Neutrophil (primary cell): Measurements from ENCODE around the gene DCAF4.

Experiments
- H3K27ac ChIP-seq: fragments of 200-600 bp; sonication (generic); 2 replicates; pipeline ENCODE4 v1.5.1; 2016; ENCODE audit warnings: mild to moderate bottlenecking, moderate library complexity
- H3K27me3 ChIP-seq: fragments of 200-600 bp; sonication (generic); 2 replicates; pipeline ENCODE4 v1.6.0; 2016; ENCODE audit warnings: mild to moderate bottlenecking
- H3K36me3 ChIP-seq: fragments of 200-600 bp; sonication (generic); 2 replicates; pipeline ENCODE4 v1.5.1; 2017
- H3K4me1 ChIP-seq, 2 experiments: fragments of 200-600 bp in 1 of 2; sonication (generic) in 1 of 2; 1 replicate in 1 of 2; 2 replicates in 1 of 2; pipeline versions ENCODE4 v1.5.1 to v1.6.1; 2013 to 2016; ENCODE audit warnings: low read depth in 1 of 2, low read length in 1 of 2, mild to moderate bottlenecking in 1 of 2, moderate library complexity in 1 of 2; ENCODE audit not compliant: control insufficient read depth in 1 of 2, insufficient read depth in 1 of 2
- H3K4me3 ChIP-seq, 2 experiments: fragments of 200-600 bp in 1 of 2; sonication (generic) in 1 of 2; 1 replicate in 1 of 2; 2 replicates in 1 of 2; pipeline ENCODE4 v1.5.1; 2013 to 2016; ENCODE audit warnings: low read depth in 1 of 2, low read length in 1 of 2, mild to moderate bottlenecking in 1 of 2, moderate library complexity in 1 of 2
- H3K9me3 ChIP-seq: fragments of 200-600 bp; sonication (generic); 2 replicates; pipeline ENCODE4 v1.5.1; 2016
- TF ChIP-seq, protein P1 (sequence below): fragments of 200-600 bp; sonication (generic); IDR thresholded peaks from 2 replicates; pipeline ENCODE4 v1.5.1; 2016; ENCODE audit warnings: antibody characterized with exemption

The DCAF4 gene

DNA sequence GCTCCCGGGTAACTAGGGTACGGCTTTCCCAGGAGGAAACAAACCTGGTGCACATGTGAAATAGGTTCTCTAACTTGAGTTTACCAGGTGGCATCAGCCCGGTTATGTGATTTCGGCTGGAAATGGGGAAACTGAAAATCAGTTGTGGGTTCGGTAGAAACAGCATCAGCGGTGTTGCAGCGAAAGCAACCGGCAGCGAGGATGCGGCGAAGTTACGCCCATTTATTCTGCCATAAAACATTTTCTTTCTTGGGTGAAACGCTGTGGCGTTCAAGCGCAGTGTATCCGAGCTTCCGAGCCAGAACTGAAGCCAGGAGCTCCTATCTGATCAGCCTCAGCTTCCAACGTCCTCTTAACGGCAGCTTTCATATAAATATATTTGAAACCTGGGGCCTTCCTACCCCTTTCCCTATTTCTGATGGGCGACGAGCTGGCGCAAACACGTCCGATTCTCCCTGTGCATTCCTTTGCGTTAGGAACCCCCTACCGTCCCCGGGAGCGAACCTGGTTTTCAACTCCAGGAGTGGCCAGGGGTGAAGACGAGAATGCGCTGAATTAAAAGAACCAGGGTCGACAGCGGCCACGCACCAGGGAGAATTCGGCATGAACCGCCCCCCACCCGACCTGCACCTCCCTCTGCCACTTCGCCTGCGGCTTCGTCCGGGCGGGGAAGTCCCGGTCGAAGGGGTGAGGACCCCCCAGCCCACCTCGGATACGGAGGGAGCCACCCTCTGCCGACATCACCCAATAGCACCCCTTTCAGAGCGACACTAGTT is 34.0 kb upstream of the DCAF4 start:
- Histone ChIP-seq H3K4me1 (peaks cover 25 to 32% of the 10 kb centered on the region in 2 experiments), H3K9me3 (no peaks in the 10 kb centered on the region), H3K4me3 (peak overlapping the region in 1 of 2 experiments; percentile 62), H3K36me3 (no peaks in the 10 kb centered on the region), H3K27ac (no peak overlapping the region), H3K27me3 (peaks cover 100% of the 10 kb centered on the region)
- TF ChIP-seq, protein P1, sequence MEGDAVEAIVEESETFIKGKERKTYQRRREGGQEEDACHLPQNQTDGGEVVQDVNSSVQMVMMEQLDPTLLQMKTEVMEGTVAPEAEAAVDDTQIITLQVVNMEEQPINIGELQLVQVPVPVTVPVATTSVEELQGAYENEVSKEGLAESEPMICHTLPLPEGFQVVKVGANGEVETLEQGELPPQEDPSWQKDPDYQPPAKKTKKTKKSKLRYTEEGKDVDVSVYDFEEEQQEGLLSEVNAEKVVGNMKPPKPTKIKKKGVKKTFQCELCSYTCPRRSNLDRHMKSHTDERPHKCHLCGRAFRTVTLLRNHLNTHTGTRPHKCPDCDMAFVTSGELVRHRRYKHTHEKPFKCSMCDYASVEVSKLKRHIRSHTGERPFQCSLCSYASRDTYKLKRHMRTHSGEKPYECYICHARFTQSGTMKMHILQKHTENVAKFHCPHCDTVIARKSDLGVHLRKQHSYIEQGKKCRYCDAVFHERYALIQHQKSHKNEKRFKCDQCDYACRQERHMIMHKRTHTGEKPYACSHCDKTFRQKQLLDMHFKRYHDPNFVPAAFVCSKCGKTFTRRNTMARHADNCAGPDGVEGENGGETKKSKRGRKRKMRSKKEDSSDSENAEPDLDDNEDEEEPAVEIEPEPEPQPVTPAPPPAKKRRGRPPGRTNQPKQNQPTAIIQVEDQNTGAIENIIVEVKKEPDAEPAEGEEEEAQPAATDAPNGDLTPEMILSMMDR = no peak

DNA sequence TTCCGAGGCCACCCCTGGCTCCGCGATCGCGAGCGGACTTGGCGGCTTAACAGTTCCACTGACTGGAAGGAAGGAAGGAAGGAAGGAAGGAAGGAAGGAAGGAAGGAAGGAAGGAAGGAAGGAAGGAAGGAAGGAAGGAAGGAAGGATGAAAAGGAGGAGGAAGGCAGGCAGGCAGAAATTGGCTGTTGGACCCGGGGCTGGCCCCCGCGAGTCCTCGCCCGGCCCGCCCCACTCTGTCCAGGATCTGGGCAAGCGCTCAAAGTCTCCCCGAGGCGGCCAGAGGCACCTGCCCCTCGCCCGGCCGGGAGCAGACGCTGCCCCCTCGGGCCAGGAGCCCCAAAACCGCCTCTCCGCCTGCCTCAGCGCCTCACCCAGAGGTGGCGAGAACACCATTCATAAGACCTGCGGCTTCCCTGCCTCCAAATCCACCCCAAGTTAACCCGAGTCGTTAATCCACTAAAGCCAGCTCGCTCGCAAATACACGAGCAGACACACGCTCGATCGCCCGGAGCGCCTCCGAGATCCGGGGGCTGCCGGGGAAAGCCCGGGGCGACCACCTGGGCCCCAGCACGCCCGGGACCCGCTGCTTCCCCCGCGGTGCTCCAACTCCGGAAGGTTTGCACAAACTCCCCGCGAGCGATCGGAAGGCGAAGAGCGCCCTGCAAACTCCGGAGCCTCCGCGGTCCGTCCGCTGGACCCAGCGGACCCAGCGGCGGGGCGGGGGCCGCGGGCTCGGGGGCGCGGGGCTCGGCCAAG is 33.2 kb upstream of the DCAF4 start:
- peak overlapping the region; percentile 62 for H3K4me3 ChIP-seq

DNA sequence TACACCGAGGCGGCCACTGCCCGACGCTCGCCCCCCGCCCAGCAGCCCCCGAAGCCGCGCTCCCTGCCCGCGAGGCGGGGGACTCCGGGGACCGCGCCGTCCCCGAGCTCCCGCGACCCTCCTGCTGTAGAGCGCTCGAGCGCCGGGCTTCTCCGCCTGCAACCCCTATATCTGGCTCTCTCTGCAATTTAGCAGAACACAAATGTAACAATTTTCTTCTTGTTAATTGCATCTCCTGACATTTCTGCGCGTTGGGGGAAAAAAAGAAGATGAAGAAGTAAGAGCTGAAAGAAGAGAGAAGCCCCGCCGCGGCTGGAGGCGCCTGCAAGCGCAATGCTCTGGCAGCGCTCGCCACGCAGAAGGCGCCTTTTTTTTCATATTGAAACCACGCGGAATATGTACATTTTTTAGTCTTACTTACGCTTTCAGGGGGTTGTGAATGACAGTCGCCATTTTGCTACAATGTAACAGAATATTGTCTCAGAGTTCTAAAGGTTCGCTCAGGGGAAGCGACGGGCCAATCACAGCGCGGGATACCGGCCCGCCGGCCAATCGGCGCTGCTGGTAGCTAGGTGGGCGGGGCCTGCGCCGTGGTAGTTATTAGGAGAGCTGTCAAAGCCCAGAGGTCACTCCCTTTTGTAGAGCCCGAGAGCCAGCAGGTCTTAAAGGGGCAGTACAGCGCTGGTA is 32.5 kb upstream of the DCAF4 start, which contains the start of gene DPF3:
TSS of gene DPF3 (minus strand) at position 466 of the 687 bp plus-strand sequence. CDS start at position 453, 13 bp downstream.
- Histone ChIP-seq H3K27me3 (peaks cover 100% of the 10 kb centered on the region), H3K9me3 (no peaks in the 10 kb centered on the region), H3K27ac (no peak within 1 kb of the TSS), H3K4me1 (peaks cover 25 to 32% of the 10 kb centered on the region in 2 experiments), H3K36me3 (no peaks in the 10 kb centered on the region), H3K4me3 (peak within 1 kb of the TSS; percentile 62)
- TF ChIP-seq, protein P1 = no peak

More for the DNA sequence above, 33.2 kb upstream of the DCAF4 start:
- no peak overlapping the region for H3K27ac ChIP-seq
- TF ChIP-seq, protein P1 = no peak
- H3K36me3 ChIP-seq = no peaks in the 10 kb centered on the region
- H3K4me1 ChIP-seq = peaks cover 25 to 32% of the 10 kb centered on the region in 2 experiments
- no peaks in the 10 kb centered on the region for H3K9me3 ChIP-seq
- H3K27me3 ChIP-seq = peaks cover 100% of the 10 kb centered on the region

DNA sequence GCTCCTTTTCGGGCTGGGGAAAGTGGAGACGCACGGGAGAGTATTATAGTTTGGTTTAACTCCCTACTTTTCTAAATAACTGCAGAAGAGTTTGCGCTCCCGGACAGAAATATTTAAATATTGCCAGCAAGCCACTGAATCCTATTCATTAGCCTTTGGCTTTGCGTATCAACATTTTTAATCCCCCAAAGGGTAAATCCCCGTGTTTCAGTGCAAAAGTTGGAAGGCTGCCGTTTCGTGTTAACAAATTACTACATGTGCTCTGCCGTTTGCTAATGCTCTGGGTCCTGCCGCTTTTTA is 32.0 kb upstream of the DCAF4 start:
- Histone ChIP-seq H3K36me3 (no peaks in the 10 kb centered on the region), H3K27me3 (peaks cover 98% of the 10 kb centered on the region), H3K27ac (no peak overlapping the region)

More for the DNA sequence above, 32.0 kb upstream of the DCAF4 start:
- Histone ChIP-seq H3K4me1 (peaks cover 25 to 32% of the 10 kb centered on the region in 2 experiments), H3K4me3 (peak overlapping the region; percentile 62), H3K9me3 (no peaks in the 10 kb centered on the region)
- TF ChIP-seq, protein P1 = no peak
